G401.6 (cell line): Measurements from ENCODE around the gene AHNAK2.

Experiments used
- FAIRE-seq: peaks from 2 replicates; lab custom pipeline; 2012; peaks lifted over from hg19 to GRCh38; lab: Jason Lieb, UNC

AHNAK2 gene

DNA sequence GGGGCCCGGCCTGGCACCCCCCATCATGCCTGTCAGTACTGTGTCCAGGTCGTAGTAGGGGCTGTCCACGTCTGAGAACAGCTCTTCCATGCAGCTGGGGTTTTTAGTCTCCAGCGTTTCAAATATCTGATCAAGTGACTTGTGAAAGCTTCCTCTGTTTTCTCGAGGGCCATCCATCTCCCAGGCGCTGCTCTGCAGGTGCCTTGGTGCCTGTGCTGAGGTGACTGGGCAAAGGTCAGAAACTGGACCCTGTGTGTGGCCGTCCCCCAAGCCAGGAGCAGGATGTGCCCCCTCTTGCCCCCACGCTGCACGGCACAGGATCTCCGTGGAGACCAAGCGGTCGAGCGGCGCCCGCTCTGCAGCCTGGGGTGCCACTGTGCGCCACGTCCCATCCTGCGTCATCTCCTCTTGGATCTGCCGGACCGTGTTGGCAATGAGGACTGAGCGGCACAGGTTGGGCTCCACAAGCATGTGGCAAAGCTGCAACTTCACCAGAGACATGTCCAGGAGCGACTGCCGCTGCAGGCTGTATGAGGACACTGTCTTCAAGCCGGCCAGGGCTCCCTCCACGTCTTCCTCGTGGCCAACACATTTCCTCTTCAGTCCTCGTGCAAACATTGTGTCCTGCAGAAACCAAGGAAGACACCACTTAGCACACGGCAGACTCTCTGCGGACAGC, 33.3 kb upstream of the AHNAK2 start:
- no peak for FAIRE-seq

DNA sequence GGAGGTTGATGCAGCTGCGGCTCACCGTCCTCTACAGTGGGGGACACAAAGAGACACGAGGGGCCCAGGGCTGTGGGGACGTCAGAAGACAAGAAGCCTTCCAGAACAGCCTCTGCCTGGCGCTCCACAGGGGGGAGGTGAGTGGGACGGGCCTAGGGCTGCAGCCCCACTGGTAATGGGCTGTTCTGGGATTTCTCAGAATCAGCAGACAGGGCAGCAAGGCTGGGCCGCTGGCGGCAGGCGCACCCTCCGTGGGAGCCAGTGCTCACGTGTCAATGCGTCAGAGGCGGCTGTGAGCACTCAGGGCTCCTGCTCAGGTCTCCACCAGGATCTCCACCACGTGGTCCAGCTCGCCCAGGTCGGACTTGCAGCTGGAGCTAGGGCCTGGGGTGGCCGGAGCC, 32.7 kb upstream of the AHNAK2 start:
- no peak for FAIRE-seq

DNA sequence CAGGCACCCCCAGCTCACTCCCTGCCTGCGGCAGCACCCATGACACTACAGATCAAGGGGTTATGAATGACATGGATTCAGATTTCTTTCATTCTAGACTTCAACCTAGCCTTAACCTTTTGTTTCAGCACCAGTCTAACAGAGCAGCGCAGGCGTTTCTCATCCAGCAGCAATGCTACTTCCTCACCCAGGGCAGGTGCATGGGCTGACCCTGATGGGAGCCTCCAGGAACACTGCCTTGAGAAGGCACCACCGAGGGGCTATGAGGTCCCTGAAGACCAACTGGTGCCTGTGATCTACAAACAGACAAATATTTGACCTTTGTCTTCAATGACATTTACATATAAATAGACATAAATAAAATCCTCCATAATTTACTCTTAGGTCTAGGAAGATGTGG, 31.9 kb upstream of the AHNAK2 start:
- FAIRE-seq: no peak

GRCh38 chr14:105007593-105008264, 29.6 kb upstream of the AHNAK2 start:
- FAIRE-seq: no peak

GRCh38 chr14:105006831-105007592, 28.8 kb upstream of the AHNAK2 start:
- no peak for FAIRE-seq

DNA sequence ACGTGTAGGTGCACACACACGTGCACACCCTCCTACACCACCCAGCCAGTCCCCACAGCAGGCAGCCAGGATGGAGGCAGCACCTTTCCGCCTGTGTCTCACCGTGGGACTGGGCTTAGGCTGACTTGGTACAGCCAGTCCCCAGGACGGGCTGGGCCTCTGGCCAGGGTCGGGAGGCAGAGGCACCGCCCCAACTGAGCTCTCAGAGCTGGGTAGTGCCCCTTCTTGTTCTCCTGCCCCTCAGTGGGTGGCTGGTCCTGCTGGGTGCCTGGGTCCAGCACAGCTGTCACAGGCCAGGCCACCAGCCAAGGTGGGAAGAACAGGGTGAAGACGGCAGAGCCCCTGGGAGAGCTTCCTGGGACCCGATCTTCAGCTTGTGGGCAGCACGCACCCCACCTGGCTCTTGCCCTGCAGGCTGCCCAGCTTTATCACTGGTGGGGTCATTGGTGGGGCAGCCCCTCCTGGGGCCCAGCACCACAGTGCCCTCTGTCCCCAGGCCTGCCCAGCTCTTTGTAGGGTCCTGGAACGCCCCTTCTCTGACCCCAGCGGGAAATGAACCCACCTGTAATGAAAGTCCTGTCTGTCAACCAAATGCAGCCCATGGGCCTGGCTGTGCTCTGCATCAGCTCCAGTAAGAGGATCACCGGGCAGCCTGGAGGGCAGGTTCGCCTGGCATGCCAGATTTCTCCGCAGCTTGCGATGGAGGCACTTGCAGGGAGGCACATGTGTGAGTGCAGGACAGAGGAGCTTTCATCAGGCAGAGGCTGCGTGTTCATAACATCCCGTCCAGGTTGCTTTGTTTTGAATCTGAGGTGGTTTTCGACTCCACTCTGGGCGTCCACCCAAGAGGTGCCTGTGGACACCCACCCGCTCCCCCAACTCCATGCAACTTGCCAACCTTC, 28.0 kb upstream of the AHNAK2 start:
- FAIRE-seq: no peak

- FAIRE-seq: no peak
These were observed 27.3 kb upstream of the AHNAK2 start for GRCh38 chr14:105005329-105005928.

GRCh38 chr14:104999361-104999760, 21.2 kb upstream of the AHNAK2 start:
- FAIRE-seq: no peak

DNA sequence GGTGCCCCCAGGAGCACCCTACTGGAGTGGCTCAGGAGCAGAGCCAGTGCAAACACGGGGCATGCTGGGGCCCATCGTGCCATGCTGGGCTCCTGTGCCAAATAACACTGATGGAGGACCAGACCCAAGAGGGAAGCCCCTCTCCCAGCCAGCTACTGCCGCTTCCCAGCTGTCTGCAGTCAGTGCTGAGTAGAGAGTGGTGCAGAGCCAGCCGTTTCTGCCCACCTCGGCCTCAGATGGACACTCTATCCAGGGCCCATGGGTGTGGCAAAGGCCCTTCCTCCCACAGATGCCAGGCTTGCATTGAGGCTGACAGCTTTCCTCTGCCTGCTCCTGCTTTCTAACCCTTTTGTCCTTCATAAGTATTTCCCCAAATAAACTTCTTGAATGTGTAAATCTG, 20.6 kb upstream of the AHNAK2 start:
- FAIRE-seq: no peak

DNA sequence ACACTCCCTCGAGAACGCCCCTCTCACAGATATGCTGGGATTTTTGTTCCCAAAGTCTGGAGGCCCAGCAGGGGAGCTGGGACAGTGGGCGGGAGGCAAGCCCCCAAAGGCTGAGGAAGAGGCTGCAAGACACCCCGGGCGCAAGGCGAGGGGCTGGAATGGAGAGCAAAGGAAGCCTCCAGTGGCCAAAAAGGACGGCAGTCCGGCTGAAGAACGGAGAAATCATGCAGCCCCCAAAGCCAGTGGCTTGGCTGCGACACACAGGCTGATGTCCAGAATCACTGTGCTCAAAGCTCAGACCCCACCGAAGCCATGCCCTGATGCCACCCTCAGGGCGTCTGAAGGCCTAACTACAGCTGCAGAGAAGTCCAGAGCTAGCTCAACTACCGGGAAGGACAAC, 18.3 kb upstream of the AHNAK2 start:
- no peak for FAIRE-seq

DNA sequence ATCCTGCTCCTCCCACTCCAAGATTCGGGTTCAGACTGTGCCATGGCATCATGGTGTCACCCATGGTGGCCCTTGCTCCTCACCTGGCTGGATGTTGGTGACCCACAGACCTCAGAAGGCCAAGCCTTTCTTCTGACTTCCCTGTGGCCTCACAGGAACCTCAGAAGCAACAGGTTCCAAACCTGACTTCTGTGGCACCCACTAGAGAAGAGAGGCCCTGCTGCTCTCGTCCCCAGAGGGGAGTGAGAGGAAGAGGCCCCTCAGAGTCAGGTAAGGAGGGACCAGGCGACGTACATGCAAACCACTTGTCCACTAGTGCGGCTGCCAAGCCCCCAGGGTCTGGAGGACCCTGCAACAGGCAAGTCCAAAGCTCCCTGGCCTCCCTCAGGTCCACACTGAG, 17.9 kb upstream of the AHNAK2 start:
- no peak for FAIRE-seq

DNA sequence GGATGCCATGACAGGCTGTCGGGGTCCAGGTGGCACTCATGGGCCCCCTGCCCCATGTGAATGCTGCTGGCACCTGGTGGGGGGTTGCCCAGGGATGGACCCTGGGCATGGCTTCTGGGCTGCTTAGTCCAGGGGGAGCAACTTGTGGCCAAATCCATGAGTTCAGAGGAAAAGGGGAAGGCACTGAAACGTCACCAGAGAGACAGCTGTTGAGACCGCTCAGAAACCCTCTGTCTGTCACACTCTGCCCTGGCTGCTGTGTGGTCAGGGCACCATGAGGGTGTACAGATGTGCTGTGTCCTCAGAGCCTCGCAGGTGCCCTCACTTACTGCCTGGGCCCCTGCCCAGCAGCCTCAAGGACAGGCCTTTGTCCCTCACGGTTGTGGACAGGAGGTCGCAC, 16.8 kb upstream of the AHNAK2 start:
- FAIRE-seq: no peak

DNA sequence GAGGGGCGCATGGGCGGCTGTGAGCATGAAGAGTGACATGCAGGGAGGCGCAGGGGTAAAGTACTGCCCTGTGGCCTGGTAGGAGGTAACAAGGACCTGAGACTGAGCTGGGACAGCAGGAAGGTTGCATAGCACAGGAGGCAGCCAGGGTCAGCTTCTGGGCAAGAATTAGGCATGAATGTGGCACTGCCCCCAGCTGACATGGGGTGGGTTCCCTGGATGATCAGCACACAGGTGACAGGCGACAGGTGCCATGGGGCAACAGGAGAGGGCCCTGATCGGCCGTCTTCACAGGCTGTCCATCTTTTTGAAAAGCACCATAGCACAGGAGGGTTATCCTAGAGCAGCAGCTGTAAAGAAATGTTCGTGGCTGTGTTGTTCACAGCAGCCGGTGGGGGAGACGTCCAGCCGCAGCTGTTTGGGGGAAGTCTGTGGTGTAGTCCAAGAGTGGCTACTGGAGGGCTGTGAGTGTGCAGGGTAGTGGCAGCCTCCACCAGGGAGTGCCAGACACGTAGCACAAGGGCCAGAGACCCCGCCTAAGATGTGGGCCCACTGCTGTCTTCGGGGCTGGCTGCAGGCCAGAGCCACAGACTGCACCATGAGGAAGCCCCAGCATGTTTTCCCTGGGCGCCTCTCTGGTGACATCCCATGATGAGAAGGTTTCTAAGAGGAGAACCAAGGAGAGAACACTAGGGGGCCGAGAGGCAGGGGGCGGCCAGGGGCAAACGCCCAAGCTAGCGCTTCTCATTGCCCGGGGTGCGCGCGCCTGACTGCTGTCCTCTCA, 15.8 kb upstream of the AHNAK2 start:
- FAIRE-seq: no peak

GRCh38 chr14:104993306-104993705, 15.1 kb upstream of the AHNAK2 start:
- FAIRE-seq: no peak

DNA sequence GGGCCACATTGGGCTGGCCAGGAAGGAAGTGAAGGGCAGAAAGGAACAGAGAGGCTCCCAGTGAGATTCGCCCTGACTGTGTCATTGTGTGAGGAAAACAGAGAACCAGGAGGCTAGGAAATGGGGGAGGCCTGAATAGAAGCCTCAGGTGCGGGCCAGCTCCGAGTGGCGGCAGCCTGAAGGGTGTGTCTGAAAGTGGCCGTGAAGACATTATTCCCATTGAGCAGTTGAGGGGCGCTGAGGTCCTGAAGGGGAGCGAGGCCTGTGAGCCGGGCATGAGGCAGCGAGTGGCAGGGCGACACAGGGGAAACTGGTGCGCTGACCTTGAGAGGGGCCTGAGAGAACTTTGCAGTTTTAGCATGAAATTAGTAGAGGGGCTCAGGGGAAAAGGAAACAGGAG, 14.3 kb upstream of the AHNAK2 start:
- FAIRE-seq: no peak

DNA sequence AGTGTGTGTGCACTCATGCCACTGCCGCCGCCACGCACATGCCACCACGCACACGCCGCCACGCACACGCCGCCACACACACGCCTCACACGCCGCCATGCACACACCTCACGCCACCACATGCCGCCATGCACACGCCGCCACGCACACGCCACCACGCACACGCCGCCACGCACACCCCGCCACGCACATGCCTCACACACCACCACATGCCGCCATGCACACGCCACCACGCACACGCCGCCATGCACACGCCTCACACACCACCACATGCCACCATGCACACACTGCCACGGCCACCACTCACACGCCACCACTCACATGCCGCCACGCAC, 13.7 kb upstream of the AHNAK2 start:
- FAIRE-seq: no peak

- no peak for FAIRE-seq
These were observed 11.8 kb upstream of the AHNAK2 start for GRCh38 chr14:104989951-104990303.

DNA sequence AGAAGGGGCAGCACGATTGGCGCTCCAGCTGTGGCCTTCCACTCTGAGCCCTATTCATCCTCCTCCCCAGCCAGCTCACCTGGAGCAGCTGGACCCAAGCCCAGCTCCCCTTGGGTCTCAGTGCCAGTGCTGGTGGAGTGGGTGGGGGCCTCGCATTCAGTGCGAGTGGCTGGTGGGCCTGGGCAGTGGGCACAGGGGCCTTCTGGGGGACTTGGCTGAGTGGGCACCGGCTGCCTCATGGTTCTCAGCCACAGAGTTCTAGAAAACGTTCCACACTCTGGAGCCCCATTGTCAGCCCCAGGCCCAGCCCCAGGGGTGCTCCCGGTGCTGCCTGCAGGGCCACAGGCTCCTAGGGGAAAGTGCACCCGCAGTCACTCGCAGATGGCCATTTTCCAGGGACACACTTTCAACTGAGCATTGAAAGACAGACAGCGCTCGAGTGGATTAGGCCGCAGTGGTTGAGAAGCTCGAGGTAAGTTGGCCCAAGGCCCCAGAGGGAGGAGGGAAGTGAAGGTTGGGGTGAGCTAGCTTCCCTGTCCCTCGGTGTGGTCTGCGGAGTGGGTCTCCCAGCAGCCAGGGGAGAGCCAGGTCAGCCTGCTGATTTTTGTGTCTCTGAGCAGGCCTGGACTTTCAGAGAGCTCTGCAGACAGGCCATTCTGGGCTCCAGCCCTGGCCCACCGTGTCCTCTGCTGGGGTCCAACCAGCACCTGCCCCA, 11.2 kb upstream of the AHNAK2 start:
- no peak for FAIRE-seq

- FAIRE-seq: no peak
These were observed 8.5 kb upstream of the AHNAK2 start for GRCh38 chr14:104986487-104987164.
